Measurements from ENCODE around the gene HOXD12. TPM values are rescaled to one million over a fixed set of nuclear protein-coding genes. Genes with fewer than 3 reads are reported as not detected.

The HOXD12 gene
- total RNA-seq, 1 experiment from 2014 or later: 0.12 TPM

GRCh38 chr2:176118601-176119339 is 19.2 kb downstream of the HOXD12 start:
- DNase-seq (ENCODE audit: low read depth): no peak

- DNase-seq (ENCODE audit: low read depth): no peak
Measured at GRCh38 chr2:176120364-176121189, 21.0 kb downstream of the HOXD12 start.

GRCh38 chr2:176121190-176122051 is 21.8 kb downstream of the HOXD12 start:
- no peak for DNase-seq (ENCODE audit: low read depth)

GRCh38 chr2:176122052-176122682 is 22.6 kb downstream of the HOXD12 start:
- DNase-seq (ENCODE audit: low read depth): no peak

- no peak for DNase-seq (ENCODE audit: low read depth)
Measured at GRCh38 chr2:176122683-176123410, 23.3 kb downstream of the HOXD12 start, which contains the start of gene HOXD9. Gene HOXD9, plus strand, starts transcription at chr2:176122719. Its CDS starts 50 bp downstream, at chr2:176122769.

- DNase-seq (ENCODE audit: low read depth): no peak
Measured at GRCh38 chr2:176123411-176124109, 24.0 kb downstream of the HOXD12 start.

- DNase-seq (ENCODE audit: low read depth): no peak
Measured at GRCh38 chr2:176124110-176124946, 24.7 kb downstream of the HOXD12 start.

GRCh38 chr2:176124947-176125771 is 25.6 kb downstream of the HOXD12 start:
- no peak for DNase-seq (ENCODE audit: low read depth)

GRCh38 chr2:176125772-176126054 is 26.1 kb downstream of the HOXD12 start:
- no peak for DNase-seq (ENCODE audit: low read depth)

- peak; percentile 54 for DNase-seq (ENCODE audit: low read depth)
Measured at GRCh38 chr2:176126929-176127773, 27.6 kb downstream of the HOXD12 start.

GRCh38 chr2:176127774-176128072 is 28.1 kb downstream of the HOXD12 start:
- DNase-seq (ENCODE audit: low read depth): no peak

GRCh38 chr2:176128172-176128981 is 28.8 kb downstream of the HOXD12 start:
- DNase-seq (ENCODE audit: low read depth): peak; percentile 32

GRCh38 chr2:176128982-176129796 is 29.6 kb downstream of the HOXD12 start, which contains the start of gene HOXD8:
Gene HOXD8, plus strand, starts transcription at chr2:176129705. Its CDS starts 662 bp downstream, at chr2:176130367.
- DNase-seq (ENCODE audit: low read depth): peak; percentile 27

GRCh38 chr2:176129813-176130146 is 30.2 kb downstream of the HOXD12 start:
- DNase-seq (ENCODE audit: low read depth): no peak

- DNase-seq (ENCODE audit: low read depth): no peak
Measured at GRCh38 chr2:176130147-176130956, 30.8 kb downstream of the HOXD12 start.
